Loucy (cell line): ENCODE data around the gene F12.

Experiments used
- H2AFZ ChIP-seq: fragments of 200-600 bp; sonication (generic); 2 replicates; pipeline ENCODE4 v1.6.0; 2016; ENCODE audit warnings: antibody characterized with exemption, mild to moderate bottlenecking, low read length, moderate library complexity
- H3F3A ChIP-seq: fragments of 200-600 bp; 2 replicates; pipeline ENCODE4 v1.6.0; 2016; ENCODE audit warnings: antibody characterized with exemption, low read depth, mild to moderate bottlenecking
- H3K27me3 ChIP-seq: fragments of 200-600 bp; sonication (generic); 2 replicates; pipeline ENCODE4 v1.6.1; 2014; ENCODE audit warnings: low read length, mild to moderate bottlenecking; ENCODE audit not compliant: insufficient read depth, poor library complexity, severe bottlenecking
- H3K36me3 ChIP-seq: fragments of 200-600 bp; sonication (generic); 2 replicates; pipeline ENCODE4 v1.6.1; 2016; ENCODE audit warnings: low read length; ENCODE audit not compliant: insufficient read depth
- H3K4me1 ChIP-seq: fragments of 200-600 bp; sonication (generic); 2 replicates; pipeline ENCODE4 v1.5.1; 2014; ENCODE audit warnings: low read length, mild to moderate bottlenecking; ENCODE audit not compliant: insufficient read depth, poor library complexity, severe bottlenecking
- H3K4me2 ChIP-seq: fragments of 200-600 bp; sonication (generic); 2 replicates; pipeline ENCODE4 v1.6.0; 2014; ENCODE audit warnings: antibody characterized with exemption, low read length, low read depth, mild to moderate bottlenecking; ENCODE audit not compliant: poor library complexity, severe bottlenecking
- H3K4me3 ChIP-seq: fragments of 200-600 bp; sonication (generic); 2 replicates; pipeline ENCODE4 v1.5.1; 2014; ENCODE audit warnings: low read length, mild to moderate bottlenecking, mixed read lengths; ENCODE audit not compliant: poor library complexity, severe bottlenecking
- H3K79me2 ChIP-seq: fragments of 200-600 bp; sonication (generic); 2 replicates; pipeline ENCODE4 v1.6.1; 2014; ENCODE audit warnings: low read length; ENCODE audit not compliant: insufficient read depth
- H3K9ac ChIP-seq: fragments of 200-600 bp; sonication (generic); 2 replicates; pipeline ENCODE4 v1.6.0; 2014; ENCODE audit warnings: mild to moderate bottlenecking, low read depth, low read length, moderate library complexity; ENCODE audit not compliant: poor library complexity, severe bottlenecking
- H3K9me2 ChIP-seq: fragments of 200-600 bp; sonication (generic); replicated peaks from 2 replicates; pipeline ENCODE4 v1.6.1; 2016; ENCODE audit warnings: low read depth, low read length, mixed read lengths
- H3K9me3 ChIP-seq: fragments of 200-600 bp; sonication (generic); 2 replicates; pipeline ENCODE4 v1.6.1; 2014; ENCODE audit warnings: mild to moderate bottlenecking, antibody characterized with exemption, low read length, low read depth; ENCODE audit not compliant: insufficient read depth
- H4K20me1 ChIP-seq: fragments of 200-600 bp; sonication (generic); 2 replicates; pipeline ENCODE4 v1.6.0; 2014; ENCODE audit warnings: antibody characterized with exemption, low read length, mild to moderate bottlenecking; ENCODE audit not compliant: insufficient read depth, poor library complexity, severe bottlenecking
- CTCF ChIP-seq: fragments of 200-600 bp; sonication (generic); conservative IDR thresholded peaks from 2 replicates; pipeline ENCODE4 v1.5.1; 2014; ENCODE audit warnings: mild to moderate bottlenecking, antibody characterized with exemption, low read length
- EZH2phosphoT487 ChIP-seq: fragments of 200-600 bp; IDR thresholded peaks from 2 replicates; pipeline ENCODE4 v1.6.1; 2018; ENCODE audit warnings: antibody characterized with exemption, mild to moderate bottlenecking, moderate library complexity, borderline replicate concordance

The F12 gene

DNA sequence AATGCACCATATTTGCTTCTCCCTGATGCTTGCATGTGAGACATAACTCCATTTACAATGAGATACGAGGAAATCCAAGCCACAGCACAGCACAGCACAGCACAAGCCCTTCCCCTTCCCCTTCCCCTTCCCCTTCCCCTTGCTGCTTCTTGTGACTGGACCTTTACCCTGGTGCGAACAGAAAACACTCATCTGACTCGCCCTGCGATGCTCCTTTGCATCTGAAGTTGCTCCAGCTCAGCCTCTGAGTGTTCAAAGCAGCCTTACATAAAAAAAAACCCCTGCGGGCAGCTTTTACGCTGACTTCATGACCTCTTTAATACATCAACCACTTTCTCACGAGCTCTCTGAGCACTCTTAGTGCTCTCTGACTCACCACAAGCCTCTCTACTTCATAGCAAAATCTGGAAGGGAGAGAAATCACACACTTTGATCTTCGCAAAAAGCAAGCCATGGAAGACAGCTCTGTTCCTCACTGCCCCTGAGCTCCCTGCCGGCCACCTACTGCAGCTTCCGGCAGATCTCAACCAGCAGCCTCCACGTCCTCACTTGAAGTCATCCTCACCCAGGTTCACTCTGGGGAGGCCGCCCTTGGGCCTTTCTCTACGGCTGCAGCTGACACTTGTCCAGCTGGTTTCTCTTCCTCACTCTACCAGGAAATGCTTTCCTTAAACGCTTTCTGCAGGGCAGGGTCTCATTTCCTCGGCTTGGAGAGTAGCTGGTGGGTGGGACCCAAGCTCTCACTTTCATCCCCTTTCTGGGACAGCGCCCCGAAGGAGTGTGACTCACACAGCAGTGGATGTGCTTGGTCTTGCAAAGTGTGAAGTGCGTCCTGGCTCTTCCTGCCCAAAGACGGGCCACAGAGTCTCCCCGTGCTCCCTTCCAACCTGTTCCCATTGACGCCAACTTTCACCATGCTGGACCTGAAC lies 19.9 kb downstream of the F12 start:
- Histone ChIP-seq H3K4me1 (peaks cover 19% of the 10 kb centered on the region), H3K79me2 (no peaks in the 10 kb centered on the region), H3F3A (no peaks in the 10 kb centered on the region), H3K4me2 (no peak overlapping the region), H3K27me3 (no peaks in the 10 kb centered on the region), H3K9me3 (no peaks in the 10 kb centered on the region), H3K4me3 (no peak overlapping the region), H3K9me2 (no peaks in the 10 kb centered on the region), H3K9ac (peak overlapping the region; percentile 26), H4K20me1 (no peaks in the 10 kb centered on the region), H2AFZ (no peak overlapping the region), H3K36me3 (no peaks in the 10 kb centered on the region)
- TF ChIP-seq CTCF (no peak), EZH2phosphoT487 (no peak)

- Histone ChIP-seq H3F3A (no peaks in the 10 kb centered on the region), H3K79me2 (no peaks in the 10 kb centered on the region), H2AFZ (no peak overlapping the region), H3K36me3 (no peaks in the 10 kb centered on the region), H4K20me1 (no peaks in the 10 kb centered on the region), H3K27me3 (no peaks in the 10 kb centered on the region), H3K4me3 (no peak overlapping the region), H3K4me2 (no peak overlapping the region), H3K9me3 (no peaks in the 10 kb centered on the region), H3K4me1 (peaks cover 19% of the 10 kb centered on the region), H3K9me2 (no peaks in the 10 kb centered on the region), H3K9ac (no peak overlapping the region)
- TF ChIP-seq CTCF (no peak), EZH2phosphoT487 (no peak)
These were observed 20.8 kb downstream of the F12 start for GRCh38 chr5:177388521-177389052.

DNA sequence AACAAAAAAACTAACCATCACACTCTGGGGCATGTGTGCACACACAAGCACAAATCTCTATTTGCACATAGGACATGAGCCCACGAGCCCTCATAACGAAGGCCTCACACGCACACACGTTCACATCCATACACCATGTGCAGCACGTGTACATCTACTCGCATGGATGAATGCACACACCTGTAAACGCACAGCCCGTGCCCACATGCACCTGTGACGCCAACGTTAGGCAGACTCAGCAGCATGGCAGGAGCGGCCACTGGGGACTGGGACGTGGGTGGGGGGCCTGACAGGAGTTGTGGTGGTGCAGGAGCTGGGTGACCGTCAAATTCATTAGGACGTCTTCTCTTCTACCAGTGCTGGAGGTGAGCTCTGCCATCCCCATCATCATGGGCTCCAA lies 22.0 kb downstream of the F12 start:
- H3K27me3 ChIP-seq = no peaks in the 10 kb centered on the region
- TF ChIP-seq EZH2phosphoT487 (no peak), CTCF (no peak)
- H4K20me1 ChIP-seq = no peaks in the 10 kb centered on the region
- H3K9me2 ChIP-seq = no peaks in the 10 kb centered on the region
- no peak overlapping the region for H2AFZ ChIP-seq
- H3K4me1 ChIP-seq = peaks cover 17% of the 10 kb centered on the region
- no peaks in the 10 kb centered on the region for H3F3A ChIP-seq
- H3K79me2 ChIP-seq = no peaks in the 10 kb centered on the region
- H3K9ac ChIP-seq = no peak overlapping the region
- H3K4me3 ChIP-seq = no peak overlapping the region
- H3K36me3 ChIP-seq = no peaks in the 10 kb centered on the region
- no peaks in the 10 kb centered on the region for H3K9me3 ChIP-seq
- no peak overlapping the region for H3K4me2 ChIP-seq
